Kasumi-1 (cell line): Measurements from ENCODE around the gene CSN1S1.
"Not testable (repeated sequence)": the region's sequence is repeated elsewhere in the genome, so short reads cannot be mapped to it uniquely, and the experiment has no call there.

Experiments
- DNase-seq, 2 experiments: peaks; one replicate each; lab custom pipeline; 2025; lab: John Stamatoyannopoulos, UW

Gene CSN1S1, protein sequence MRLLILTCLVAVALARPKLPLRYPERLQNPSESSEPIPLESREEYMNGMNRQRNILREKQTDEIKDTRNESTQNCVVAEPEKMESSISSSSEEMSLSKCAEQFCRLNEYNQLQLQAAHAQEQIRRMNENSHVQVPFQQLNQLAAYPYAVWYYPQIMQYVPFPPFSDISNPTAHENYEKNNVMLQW

DNA sequence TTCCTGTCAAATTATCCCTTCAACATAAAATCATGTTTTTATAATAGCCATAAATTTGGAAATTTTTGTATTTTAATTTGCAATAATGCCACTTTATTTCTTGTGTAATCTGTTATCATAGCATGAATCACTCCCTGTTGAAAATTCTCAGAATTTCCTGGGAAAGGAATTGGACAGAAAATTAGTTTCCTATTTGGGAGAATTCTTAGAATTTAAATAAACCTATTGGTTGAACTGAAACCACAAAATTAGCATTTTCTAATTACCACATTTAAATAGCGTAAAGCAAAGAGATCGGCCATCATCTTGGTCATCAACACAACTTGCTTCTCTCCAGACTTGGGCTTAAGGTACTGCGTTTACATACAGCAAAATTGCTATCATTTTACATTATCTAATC lies at the start of gene CSN1S1:
CSN1S1 (plus strand) TSS at position 301 of the 400 bp plus-strand sequence. CDS start 1,488 bp downstream, outside the sequence.
- DNase-seq, result no peak

DNA sequence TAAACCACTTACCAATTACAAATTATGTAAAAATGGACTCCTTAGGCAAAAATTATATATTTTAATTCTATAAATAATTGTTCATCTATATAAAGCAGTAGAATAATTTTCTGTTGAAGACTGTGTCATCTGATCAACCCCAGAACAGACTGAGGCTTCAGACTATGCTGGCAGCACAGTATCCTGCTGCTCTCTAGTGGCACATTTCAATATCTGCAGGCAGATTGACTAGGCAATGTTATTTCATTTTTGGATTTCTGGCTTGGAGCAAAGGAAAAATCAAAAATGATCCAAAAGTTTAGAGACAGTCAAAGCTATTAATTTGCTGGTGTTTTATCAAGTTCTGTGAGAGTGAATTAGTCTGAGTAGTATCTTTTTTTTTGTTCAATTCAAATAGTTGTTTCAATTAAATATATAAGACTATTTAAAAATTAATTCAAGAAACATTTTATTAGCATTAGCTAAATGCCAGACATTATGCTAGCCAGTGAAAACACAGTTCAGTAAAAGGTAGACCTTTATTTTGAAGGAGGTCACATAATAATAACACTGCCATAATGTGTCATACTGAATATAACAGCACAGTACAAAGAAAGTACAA lies 49.6 kb upstream of the CSN1S1 start:
- DNase-seq, result peak; percentile 78 to 80

DNA sequence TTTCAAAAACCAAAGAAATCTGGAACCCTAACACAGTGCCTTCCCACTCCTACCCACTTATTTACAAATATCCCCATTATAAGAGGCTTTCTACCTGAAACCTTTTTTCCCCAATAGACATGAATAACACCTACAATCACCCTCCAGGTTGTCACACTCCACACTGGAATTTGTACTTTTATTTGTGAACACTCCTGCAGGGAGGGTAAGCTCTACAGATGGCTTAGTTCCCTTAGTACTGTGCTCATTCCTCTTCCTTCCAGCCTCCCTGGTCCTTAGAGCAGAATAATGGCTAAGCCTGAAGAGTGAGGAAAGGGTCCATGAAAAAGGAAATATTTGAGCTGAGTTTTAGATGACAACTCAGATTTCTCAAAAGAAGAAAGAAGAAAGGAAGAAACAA lies 48.7 kb upstream of the CSN1S1 start:
- DNase-seq, result no peak

DNA sequence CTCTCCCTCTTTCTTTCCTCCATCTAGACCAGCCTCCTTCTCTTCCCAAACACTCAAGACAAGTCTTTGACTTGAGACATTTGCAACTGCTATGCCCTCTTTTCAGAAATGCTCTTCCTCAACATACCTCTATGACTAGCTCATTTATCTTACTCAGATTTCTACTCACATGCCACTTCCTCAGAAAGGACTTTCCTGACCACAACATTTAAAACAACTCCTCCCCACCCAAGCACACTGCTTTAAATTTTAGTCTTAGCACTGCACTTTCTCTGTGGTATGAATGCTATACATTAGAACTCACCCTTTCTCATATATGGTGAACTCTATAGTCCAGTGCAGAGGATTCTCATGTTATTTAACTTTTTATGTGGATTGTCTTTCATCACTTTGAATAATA lies 42.5 kb upstream of the CSN1S1 start:
- DNase-seq, result peak; percentile 7 to 34

DNA sequence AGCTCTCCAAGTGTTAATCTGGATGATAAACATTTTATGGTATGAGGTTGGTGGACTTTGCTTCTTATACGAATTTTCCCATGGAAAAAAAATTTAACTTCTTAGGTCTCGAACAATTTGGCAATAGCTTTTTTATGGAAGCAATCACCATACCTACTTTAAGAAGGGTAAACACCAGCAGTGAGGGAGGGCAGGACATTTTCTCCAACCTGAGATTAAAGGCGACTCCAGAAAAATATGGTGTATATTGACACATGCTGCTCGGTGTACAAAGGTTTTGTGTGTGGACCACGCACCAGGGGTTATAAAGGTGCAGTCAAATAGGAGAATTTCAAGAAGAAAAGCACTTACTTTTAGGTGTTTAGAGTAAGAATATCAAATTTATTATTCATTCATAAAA lies 36.7 kb upstream of the CSN1S1 start:
- DNase-seq, result no peak

DNA sequence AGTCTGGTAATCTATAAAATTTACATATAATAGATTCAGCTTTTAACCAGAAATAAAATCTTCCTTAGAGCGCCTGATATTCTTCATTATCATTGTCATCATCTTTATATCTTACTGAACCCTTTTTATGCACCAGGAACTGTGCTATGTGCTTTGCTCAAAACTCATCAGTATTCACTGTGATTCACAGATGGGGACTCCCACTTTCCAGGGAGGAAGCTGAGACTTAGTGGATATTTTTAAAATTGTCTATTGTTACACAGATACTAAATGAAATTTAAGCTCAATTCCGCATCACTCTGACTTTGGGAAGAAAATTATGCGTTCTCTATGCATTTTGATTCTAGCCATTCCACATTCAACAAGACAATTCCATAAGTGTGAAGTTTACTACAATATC lies 36.1 kb upstream of the CSN1S1 start:
- DNase-seq, result no peak

DNA sequence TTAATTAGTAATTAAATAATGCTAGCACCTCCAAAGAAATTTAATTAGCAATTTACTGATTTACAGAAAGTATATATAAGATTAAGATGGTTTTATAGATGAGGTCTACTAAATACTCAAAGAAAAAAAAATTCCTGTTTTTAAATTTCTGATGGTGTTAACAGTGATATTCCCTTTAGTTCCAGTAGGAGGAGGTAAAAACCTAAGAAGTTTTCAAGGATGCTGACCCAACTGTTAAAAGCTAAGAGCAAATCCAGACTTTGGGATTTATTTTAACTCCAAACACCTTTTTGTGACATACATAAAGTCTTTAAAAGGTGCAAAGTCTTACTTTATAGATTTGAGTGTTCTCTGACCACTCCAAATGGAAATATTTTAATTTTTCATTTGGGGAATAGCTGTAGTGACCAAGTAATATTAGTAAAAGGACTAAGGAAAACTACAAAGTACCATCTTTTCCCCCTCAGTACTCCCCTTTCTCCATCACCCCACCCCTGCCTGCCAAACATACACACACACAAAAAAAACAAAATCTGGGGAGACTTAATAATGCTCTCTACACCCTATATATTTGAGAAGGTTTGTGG lies 34.2 kb upstream of the CSN1S1 start:
- peak; percentile 29 to 46 for DNase-seq

DNA sequence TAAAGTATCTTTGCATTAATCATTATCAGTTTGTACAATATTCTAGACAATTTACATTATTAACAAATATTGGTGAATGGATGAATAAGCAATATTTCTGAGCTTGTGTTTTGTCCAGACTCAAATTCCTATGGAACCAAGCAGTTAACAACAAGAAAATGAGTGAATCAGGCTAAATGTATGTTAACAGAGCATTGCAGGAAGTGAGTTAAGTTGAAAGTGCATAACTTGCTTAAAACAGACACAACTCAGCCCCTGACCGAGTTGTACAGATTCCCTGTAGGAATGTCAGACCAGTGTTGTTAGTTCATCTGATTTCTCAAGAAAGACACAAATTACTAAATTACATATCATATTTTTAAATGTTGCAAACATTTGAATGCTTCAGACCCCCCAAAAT lies 23.7 kb upstream of the CSN1S1 start:
- DNase-seq, result no peak

DNA sequence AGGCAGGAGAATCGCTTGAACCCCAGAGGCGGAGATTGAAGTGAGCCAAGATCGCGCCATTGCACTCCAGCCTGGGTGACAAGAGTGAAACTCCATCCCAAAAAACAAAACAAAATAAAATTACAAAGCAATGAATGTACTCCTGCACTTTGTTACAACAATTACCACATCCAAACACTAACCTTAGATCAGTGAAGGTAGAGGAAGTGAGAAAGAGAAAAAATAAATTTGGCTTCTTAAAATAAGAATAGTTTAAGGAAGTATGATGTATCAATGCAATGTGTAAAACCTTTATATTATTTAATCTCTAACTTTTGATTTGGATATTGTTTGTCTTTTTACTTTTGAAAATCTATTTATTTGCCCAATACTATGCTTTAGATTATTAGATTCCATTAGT lies 21.7 kb upstream of the CSN1S1 start:
- no peak for DNase-seq

DNA sequence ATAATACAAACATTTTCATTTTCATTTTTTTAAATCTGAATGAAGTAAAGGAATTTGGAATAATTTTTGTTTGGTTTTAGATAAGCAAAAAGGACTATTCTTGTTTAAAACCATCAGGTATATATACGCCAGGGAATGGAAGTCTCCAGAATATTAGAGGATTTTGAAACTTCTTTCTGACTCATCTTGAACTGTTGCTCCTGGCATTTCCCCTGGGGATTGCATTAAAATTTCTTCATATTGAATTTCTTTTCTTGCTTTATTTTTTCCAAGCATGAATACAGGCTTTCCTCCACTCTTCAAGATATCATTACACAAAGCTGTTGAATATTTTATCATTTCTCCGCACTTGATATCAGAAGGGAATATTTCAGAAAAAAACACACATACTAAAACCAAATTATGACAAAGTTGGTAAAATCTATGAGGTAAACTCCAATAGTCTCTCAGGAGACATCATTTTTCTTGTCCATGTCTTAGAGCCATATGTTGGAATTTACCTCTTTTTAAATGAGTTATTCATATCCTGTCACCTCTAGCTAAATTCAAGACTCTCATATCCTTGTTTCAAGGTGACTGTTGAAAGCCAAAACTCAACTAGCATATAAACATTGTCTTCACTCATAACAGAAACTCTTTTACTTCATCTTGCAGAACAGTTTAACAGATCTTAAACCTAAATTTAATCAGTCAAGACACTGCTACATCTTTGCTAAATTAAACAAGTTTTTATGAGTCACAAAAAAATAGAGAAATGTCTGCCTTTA lies 20.7 kb upstream of the CSN1S1 start:
- DNase-seq, result no peak

DNA sequence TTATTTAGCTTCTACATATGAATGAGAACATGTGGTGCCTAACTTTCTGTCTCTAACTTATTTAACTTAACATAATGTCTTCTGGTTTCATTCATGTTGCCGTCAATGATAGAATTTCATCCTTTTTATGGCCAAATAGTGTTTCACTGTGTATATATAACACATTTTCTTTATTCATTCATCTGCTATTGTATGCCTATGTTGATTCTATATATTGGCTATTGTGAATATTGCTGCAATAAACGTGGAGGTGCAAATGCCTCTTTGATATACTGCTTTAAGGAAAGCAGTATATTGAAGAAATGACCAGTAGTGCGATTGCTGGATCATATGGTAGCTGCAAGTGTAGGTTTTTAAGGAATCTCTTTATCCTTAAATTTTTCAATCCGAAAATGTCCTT lies 10.0 kb upstream of the CSN1S1 start:
- no peak for DNase-seq

DNA sequence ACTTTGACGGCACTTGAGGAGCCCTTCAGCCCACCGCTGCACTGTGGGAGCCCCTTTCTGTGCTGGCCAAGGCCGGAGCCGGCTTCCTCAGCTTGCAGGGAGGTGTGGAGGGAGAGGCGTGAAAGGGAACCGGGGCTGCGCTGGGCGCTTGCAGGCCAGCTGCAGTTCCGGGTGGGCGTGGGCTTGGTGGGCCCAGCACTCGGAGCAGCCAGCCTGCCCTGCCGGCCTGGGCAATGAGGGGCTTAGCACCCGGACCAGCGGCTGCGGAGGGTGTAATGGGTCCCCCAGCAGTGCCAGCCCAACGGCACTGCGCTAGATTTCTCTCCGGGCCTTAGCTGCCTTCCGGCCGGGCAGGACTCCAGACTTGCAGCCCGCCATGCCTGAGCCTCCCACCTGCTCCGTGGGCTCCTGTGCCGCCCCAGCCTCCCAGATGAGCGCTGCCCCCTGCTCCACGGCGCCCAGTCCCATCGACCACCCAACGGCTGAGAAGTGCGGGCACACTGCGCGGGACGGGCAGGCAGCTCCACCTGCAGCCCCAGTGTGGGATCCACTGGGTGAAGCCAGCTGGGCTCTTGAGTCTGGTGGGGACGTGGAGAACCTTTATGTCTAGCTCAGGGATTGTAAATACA lies 7.0 kb upstream of the CSN1S1 start:
- not testable (repeated sequence) for DNase-seq

DNA sequence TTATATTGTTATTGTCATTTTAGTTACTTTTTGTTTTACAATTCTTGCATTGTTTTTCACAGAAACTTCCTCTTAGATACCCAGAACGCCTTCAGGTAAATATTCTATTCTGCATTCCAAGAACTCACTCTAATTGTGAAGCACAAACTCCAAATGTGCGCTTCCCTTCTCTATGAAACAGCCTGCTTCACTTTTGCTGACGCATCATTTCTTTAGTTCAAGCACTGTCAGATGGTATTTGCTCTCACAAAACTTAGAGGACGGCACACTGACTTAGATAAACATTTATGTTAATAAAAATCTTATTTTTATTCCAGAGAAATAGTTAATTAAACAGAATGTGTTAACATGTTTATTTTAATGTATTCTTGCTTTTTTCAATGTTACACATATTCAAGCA lies 3.3 kb downstream of the CSN1S1 start:
- no peak for DNase-seq

DNA sequence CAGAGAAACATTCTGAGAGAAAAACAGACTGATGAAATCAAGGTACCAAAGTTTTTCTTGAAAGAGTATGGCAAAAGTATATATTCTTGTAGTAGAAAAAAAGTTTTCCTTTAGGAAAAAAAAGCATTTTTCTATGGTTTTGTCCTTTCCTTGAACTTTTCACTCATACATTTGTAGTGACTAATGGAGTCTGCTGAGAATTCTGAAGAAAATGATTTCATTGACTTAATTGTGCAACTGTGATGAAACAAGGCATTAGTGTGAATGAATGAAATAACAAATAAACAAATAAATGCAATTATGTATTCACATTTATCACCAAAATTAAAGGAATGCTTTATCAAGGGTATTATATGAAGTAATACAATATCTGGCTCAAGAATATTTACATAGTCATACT lies 5.7 kb downstream of the CSN1S1 start:
- DNase-seq, result no peak

DNA sequence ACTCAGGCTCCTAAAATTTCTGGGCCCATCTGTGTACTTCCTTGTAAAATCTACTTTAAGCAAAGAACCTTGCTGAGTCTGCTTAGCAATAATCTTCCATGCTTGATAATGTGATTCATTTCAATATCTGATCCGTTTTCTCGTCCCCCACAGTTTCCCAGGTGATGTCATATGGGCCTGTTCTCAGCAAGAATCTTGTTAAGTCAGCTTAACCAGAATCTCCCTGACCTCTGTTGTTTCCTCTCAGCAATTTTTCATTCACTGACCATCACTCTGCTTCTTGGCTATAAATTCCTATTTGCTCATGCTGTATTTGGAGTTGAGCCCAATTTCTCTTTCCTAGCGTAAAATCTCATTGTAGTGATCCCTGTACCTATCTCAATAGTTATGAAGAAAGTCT lies 20.7 kb downstream of the CSN1S1 start:
- no peak for DNase-seq

DNA sequence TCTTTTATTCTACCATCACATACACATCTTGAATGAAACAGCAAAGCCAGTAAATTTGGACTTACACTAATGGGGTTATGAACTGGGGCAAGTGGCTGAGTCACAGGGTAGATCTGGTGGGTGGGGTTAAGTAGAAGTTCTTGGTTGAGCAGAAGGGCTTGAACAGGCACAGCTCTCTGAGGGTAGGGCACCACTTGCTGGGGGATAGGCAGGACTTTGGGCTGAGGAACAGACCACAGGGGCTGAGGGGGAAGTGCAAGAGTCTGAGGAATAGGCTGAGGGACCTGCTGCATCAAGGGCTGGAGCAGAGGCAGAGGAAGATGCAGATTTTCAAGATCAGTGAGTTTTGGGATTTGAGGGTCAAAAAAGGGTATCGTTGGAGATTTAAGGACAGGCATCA lies 26.3 kb downstream of the CSN1S1 start:
- DNase-seq, result no peak

DNA sequence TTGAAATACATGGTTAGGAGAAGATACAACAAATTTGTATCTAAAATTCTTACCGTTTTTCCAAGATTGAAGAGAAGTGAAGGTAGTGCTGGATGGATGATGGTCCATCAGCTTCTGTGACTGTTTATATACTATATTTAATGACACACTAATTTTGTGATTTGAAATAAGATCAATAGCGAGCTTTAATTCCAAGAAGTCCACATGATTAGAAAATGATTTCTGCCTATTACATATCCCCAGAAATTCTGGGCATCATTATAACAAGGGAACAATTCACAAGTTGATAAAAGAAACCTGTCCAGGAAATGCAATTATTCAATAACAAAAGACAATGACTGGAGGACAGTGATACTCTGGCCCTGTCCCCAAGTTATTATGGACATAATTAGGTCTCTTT lies 34.8 kb downstream of the CSN1S1 start, which contains the start of gene CSN2:
CSN2 (minus strand) TSS at position 101 of the 400 bp plus-strand sequence. CDS start 4,733 bp downstream, outside the sequence.
- no peak for DNase-seq

DNA sequence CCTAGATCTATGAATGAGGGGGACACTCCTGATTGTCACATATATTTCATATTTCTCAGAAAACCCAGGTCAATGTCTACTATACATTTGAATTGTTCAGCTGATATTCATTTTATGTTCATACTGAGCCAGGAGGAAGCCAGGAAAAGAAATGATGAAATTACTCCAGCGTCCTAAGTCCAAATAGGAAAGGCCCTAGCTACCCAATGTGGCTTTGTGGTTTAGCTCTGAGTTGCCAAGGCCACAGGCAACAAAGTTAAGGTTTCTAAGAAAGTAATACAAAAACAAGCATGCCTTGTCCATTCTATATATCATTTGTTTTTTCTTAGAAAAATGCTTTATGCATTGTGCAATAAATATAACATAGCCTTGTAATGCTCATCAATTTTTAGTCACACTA lies 39.2 kb downstream of the CSN1S1 start:
- DNase-seq, result peak in 1 of 2 experiments; percentile 8

DNA sequence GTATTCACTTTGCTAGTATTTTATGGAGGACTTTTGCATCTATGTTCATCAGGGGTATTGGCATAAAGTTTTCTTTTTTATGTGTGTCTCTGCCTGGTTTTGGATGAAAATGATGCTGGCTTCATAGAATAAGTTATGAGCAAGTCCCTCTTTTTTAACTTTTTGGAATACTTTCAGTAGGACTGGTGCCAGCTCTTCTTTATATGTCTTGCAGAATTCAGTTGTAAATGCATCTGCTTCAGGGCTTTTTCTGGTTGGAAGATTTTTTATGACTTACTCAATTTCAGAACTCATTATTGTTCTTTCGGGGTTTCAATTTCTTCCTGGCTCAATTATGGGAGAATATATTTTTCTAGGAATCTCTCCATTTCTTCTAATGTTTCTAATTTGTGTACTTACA lies 43.8 kb downstream of the CSN1S1 start:
- DNase-seq, result no peak

DNA sequence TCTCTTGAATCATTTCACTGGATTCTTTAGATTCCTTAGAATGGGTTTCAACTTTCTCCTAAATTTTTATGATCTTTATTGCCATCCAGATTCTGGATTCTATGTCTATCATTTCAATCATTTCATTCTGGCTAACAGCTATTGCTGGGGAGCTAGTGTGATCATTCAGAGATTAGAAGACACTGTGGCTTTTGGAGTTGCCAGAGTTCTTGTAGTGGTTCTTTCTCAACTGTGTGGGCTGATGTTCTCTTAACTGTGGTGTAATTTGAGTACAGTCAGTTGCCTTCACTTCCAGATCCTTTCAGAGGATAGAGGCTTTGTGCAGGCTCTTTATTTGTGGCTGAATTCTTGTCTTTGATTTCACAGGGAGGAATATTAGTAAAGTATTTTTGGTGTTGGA lies 46.7 kb downstream of the CSN1S1 start:
- no peak for DNase-seq

DNA sequence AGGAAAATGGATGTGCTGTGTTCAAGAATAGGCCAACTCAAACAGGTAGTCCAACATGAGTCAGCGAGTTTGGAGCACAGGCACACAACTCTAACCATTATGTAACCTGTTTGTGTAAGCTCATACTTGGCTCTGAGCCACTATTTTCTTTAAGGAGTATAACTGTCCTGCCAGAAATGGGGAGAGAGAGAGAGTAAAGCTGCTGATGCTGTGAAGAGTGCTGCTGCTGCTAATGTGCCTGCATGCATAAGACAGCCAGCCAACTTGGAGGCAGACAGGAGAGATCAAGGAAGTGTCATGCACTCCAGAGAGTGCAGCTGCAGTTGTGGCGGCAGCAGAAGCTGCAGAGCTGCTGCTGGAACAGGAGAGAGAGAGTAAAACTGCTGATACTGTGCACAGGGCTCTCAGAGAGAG lies 53.2 kb downstream of the CSN1S1 start:
- DNase-seq, result no peak

DNA sequence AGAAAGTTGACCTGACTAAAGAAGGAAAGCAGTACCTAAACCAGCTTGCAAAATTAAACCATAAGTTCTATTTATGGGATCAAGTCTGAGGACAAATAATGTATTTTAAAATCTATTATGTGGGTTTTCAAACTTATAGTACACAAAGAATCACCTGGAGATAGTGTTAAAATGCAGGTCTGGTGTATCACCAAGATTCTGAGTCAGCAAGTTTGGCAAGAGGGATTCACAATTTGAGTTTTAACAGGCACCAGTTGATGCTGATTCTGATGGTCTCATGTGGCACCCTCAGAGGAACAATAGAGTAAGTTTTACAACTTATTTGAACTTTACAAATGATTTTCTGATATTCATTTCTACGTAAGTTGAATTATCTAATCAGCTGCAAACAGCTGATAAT lies 55.8 kb downstream of the CSN1S1 start:
- no peak for DNase-seq
